Stimulated activated CD8-positive, alpha-beta memory T cell treated with anti-CD3 and anti-CD28 coated beads, Interleukin-12 subunit alpha, Interleukin-12 subunit beta, amount 100 ng/mL, for 24 hours (primary cell): ENCODE results near the gene TBRG1.
A peak's percentile ranks its signal among the peaks of the same experiment; 100 is the strongest.

Source experiments
- DNase-seq: peaks from one replicate; pipeline ENCODE4 v3.0.0-alpha.2; 2020; ENCODE audit errors: extremely low read depth

Gene TBRG1

GRCh38 chr11:124658986-124659385 lies 36.3 kb downstream of the TBRG1 start:
- DNase-seq = no peak

GRCh38 chr11:124661553-124661952 lies 38.9 kb downstream of the TBRG1 start:
- DNase-seq = no peak

- DNase-seq = no peak
Measured at GRCh38 chr11:124662106-124662505, 39.4 kb downstream of the TBRG1 start.

- DNase-seq = no peak
Measured at GRCh38 chr11:124663861-124664260, 41.2 kb downstream of the TBRG1 start.

- DNase-seq = no peak
Measured at GRCh38 chr11:124667601-124668000, 44.9 kb downstream of the TBRG1 start.

GRCh38 chr11:124669193-124669592 lies 46.5 kb downstream of the TBRG1 start:
- DNase-seq = no peak

GRCh38 chr11:124670732-124671131 lies 48.1 kb downstream of the TBRG1 start:
- DNase-seq = no peak

- DNase-seq = no peak
Measured at GRCh38 chr11:124672536-124673215, 50.0 kb downstream of the TBRG1 start.

GRCh38 chr11:124673333-124674167 lies 50.9 kb downstream of the TBRG1 start, which contains the start of the genes SIAE and SPA17:
Gene SIAE (minus strand): TSS chr11:124673739. CDS start chr11:124673708, 31 bp downstream.
Gene SPA17 (plus strand): TSS chr11:124673904. CDS start chr11:124675265, 1,361 bp downstream.
- DNase-seq = peak; percentile 70

GRCh38 chr11:124674168-124674517 lies 51.5 kb downstream of the TBRG1 start:
- no peak for DNase-seq

- no peak for DNase-seq
Measured at GRCh38 chr11:124674571-124674970, 51.9 kb downstream of the TBRG1 start.

- DNase-seq = no peak
Measured at GRCh38 chr11:124676386-124676785, 53.7 kb downstream of the TBRG1 start.

GRCh38 chr11:124678416-124678815 lies 55.8 kb downstream of the TBRG1 start:
- no peak for DNase-seq

- DNase-seq = no peak
Measured at GRCh38 chr11:124681421-124681820, 58.8 kb downstream of the TBRG1 start.

GRCh38 chr11:124682443-124682842 lies 59.8 kb downstream of the TBRG1 start:
- DNase-seq = no peak
